Measurements from ENCODE around the gene GAB3. TPM values are rescaled to one million over a fixed set of nuclear protein-coding genes. Genes with fewer than 3 reads are reported as not detected.

GAB3 gene
- total RNA-seq, 1 experiment from 2014 or later, result not detected

- Histone ChIP-seq H3K4me3 (ENCODE audit: low read depth, low read length) (no peak overlapping the region), H3K36me3 (ENCODE audit: control insufficient read depth, insufficient read depth, low read length) (no peaks in the 10 kb centered on the region), H3K4me1 (no peaks in the 10 kb centered on the region), H3K27me3 (replicated peaks; ENCODE audit: control insufficient read depth, insufficient read depth, low read length) (no peaks in the 10 kb centered on the region), H3K9me3 (no peaks in the 10 kb centered on the region)
- Mint-ChIP-seq H3K9me3 (ENCODE audit: unreplicated experiment) (no peaks in the 10 kb centered on the region), H3K36me3 (ENCODE audit: insufficient read depth, unreplicated experiment) (peaks cover 77% of the 10 kb centered on the region), H3K27me3 (ENCODE audit: insufficient read depth, unreplicated experiment) (no peaks in the 10 kb centered on the region), H3K27ac (ENCODE audit: unreplicated experiment) (no peak overlapping the region), H3K4me1 (ENCODE audit: low read depth, unreplicated experiment) (no peaks in the 10 kb centered on the region), H3K4me3 (ENCODE audit: unreplicated experiment) (no peak overlapping the region)
- TF ChIP-seq, protein P1, sequence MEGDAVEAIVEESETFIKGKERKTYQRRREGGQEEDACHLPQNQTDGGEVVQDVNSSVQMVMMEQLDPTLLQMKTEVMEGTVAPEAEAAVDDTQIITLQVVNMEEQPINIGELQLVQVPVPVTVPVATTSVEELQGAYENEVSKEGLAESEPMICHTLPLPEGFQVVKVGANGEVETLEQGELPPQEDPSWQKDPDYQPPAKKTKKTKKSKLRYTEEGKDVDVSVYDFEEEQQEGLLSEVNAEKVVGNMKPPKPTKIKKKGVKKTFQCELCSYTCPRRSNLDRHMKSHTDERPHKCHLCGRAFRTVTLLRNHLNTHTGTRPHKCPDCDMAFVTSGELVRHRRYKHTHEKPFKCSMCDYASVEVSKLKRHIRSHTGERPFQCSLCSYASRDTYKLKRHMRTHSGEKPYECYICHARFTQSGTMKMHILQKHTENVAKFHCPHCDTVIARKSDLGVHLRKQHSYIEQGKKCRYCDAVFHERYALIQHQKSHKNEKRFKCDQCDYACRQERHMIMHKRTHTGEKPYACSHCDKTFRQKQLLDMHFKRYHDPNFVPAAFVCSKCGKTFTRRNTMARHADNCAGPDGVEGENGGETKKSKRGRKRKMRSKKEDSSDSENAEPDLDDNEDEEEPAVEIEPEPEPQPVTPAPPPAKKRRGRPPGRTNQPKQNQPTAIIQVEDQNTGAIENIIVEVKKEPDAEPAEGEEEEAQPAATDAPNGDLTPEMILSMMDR (IDR thresholded peaks at IDR 0.05; ENCODE audit: insufficient read depth in 1 of 2, low read depth in 1 of 2, low read length in 1 of 2, severe bottlenecking in 1 of 2, unreplicated experiment in 1 of 2), result no peak
- ChIA-PET POLR2A (no interaction called here), CTCF (interaction anchor here (1.1 kb wide), 1 partner anchor 11 kb away, joined by 4 read pairs; no protein-coding TSS in a partner anchor)
- BruUV-seq (replicated peaks), result no TSS peak
- intact Hi-C loops (cut with micrococcal nuclease; ENCODE audit: unreplicated experiment), result no loop called here
- DNase-seq, result no peak
Observed at GRCh38 chrX:154775419-154776349, 24.8 kb upstream of the GAB3 start.

DNA sequence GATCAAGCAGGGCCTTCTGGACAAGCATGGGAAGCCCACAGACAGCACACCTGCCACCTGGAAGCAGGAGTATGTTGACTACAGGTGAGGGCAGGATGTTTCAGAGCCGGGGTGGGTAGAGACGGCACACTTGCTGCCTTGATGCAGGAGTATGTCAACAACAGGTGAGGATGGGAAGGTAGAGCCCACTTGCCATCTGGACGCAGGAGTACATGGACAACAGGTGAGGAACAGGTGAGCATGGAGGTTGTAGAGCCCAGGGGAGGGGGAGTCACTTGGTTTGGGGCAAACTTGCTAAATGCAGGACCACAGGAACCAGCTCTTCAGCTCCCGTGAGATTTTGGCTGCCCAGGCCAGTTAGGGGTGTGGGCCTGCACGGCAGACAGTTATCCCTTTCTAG is 23.7 kb upstream of the GAB3 start:
- Mint-ChIP-seq H3K4me1 (ENCODE audit: low read depth, unreplicated experiment) (no peaks in the 10 kb centered on the region), H3K36me3 (ENCODE audit: insufficient read depth, unreplicated experiment) (peaks cover 86% of the 10 kb centered on the region), H3K27me3 (ENCODE audit: insufficient read depth, unreplicated experiment) (no peaks in the 10 kb centered on the region), H3K9me3 (ENCODE audit: unreplicated experiment) (no peaks in the 10 kb centered on the region), H3K27ac (ENCODE audit: unreplicated experiment) (no peak overlapping the region), H3K4me3 (ENCODE audit: unreplicated experiment) (no peak overlapping the region)
- DNase-seq, result no peak
- no peaks in the 10 kb centered on the region for H3K27me3 ChIP-seq (replicated peaks; ENCODE audit: control insufficient read depth, insufficient read depth, low read length)
- TF ChIP-seq, protein P1 (IDR thresholded peaks at IDR 0.05; ENCODE audit: insufficient read depth in 1 of 2, low read depth in 1 of 2, low read length in 1 of 2, severe bottlenecking in 1 of 2, unreplicated experiment in 1 of 2), result no peak
- intact Hi-C loops (cut with micrococcal nuclease; ENCODE audit: unreplicated experiment), result no loop called here
- H3K36me3 ChIP-seq (ENCODE audit: control insufficient read depth, insufficient read depth, low read length), result no peaks in the 10 kb centered on the region
- H3K4me3 ChIP-seq (ENCODE audit: low read depth, low read length), result no peak overlapping the region
- POLR2A ChIA-PET, result no interaction called here
- CTCF ChIA-PET, result no interaction called here
- no peaks in the 10 kb centered on the region for H3K4me1 ChIP-seq
- no peaks in the 10 kb centered on the region for H3K9me3 ChIP-seq
- no TSS peak for BruUV-seq (replicated peaks)

DNA sequence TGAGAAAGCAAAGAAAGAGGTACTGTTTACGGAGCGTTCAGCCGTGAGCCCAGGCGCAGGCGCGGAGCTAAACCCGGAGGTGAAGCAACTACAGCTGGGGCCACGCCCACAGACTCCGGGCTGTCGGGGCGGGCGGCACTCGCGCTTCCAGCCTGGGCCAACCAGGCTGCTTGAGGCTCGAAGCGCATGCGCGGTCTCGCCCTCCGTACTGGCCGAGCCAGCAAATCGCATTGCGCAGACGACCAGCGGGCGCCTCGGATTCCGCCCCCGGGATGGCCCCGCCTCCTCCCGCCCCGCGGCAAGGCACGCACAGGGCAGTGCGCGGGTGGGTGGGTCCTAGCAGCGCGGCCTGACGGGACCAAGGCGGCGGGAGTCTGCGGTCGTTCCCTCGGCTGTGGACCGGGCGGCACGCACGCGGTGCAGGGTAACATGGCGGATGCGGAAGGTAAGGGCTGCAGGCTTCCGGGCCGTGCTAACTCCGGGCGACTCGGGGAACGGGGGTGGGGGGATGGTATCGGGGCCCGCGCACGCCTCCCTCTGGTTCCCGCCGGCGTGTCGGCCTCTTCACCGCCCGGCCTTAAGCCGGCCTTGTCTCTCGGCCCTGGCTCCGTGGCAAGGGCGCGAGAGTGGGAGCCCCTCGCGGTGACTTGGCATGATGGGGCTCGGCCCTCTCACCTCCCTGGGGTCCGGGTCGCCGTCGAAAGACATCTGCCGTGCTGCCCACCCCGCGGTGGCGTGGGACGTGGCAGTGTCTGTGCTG is 11.8 kb upstream of the GAB3 start, which contains the start of gene DKC1:
Gene DKC1 (plus strand): TSS at position 328 of the 760 bp plus-strand sequence. CDS start 102 bp downstream, at position 430.
- no peaks in the 10 kb centered on the region for H3K36me3 ChIP-seq (ENCODE audit: control insufficient read depth, insufficient read depth, low read length)

More for the DNA sequence above, 11.8 kb upstream of the GAB3 start, which contains the start of gene DKC1:
- no TSS peak for BruUV-seq (replicated peaks)
- no peaks in the 10 kb centered on the region for H3K27me3 Mint-ChIP-seq (ENCODE audit: insufficient read depth, unreplicated experiment)
- Histone ChIP-seq H3K4me1 (no peaks in the 10 kb centered on the region), H3K9me3 (no peaks in the 10 kb centered on the region), H3K27me3 (replicated peaks; ENCODE audit: control insufficient read depth, insufficient read depth, low read length) (no peaks in the 10 kb centered on the region), H3K4me3 (ENCODE audit: low read depth, low read length) (peak within 1 kb of the TSS; percentile 78)
- no peaks in the 10 kb centered on the region for H3K4me1 Mint-ChIP-seq (ENCODE audit: low read depth, unreplicated experiment)
- DNase-seq, result peak; percentile 95 to 96
- peak within 1 kb of the TSS; percentile 84 for H3K4me3 Mint-ChIP-seq (ENCODE audit: unreplicated experiment)
- intact Hi-C loops (cut with micrococcal nuclease; ENCODE audit: unreplicated experiment), result loop anchor here (1.0 kb wide), 2 partner anchors 37 to 43 kb away; partner anchors contain the start of gene MPP1
- TF ChIP-seq, protein P1 (IDR thresholded peaks at IDR 0.05; ENCODE audit: insufficient read depth in 1 of 2, low read depth in 1 of 2, low read length in 1 of 2, severe bottlenecking in 1 of 2, unreplicated experiment in 1 of 2), result no peak
- H3K36me3 Mint-ChIP-seq (ENCODE audit: insufficient read depth, unreplicated experiment), result peaks cover 43% of the 10 kb centered on the region
- H3K9me3 Mint-ChIP-seq (ENCODE audit: unreplicated experiment), result no peaks in the 10 kb centered on the region
- ChIA-PET POLR2A (interaction anchor here (0.8 to 1.3 kb wide), 3 partner anchors 14 to 264 kb away, joined by 4 read pairs; partner anchors contain the start of genes FUNDC2 and MPP1), CTCF (interaction anchor here (1.1 to 1.3 kb wide), 4 partner anchors 12 to 155 kb away, joined by 3 to 6 read pairs (median 4); partner anchors contain the start of gene GAB3)
- H3K27ac Mint-ChIP-seq (ENCODE audit: unreplicated experiment), result peak within 1 kb of the TSS; percentile 84

Measured in Caco-2 (cell line).